Sciatic nerve (tissue), 2 donors: Measurements from ENCODE around the gene SLC23A2. TPM values are rescaled to one million over a fixed set of nuclear protein-coding genes. Genes with fewer than 3 reads are reported as not detected.

Experiments used
- ATAC-seq: fragments of 200-7000 bp; cut with Tn5 transposase; one replicate; pipeline ENCODE4 v1.9.1; 2020; ENCODE audit warnings: mild to moderate bottlenecking, moderate library complexity
- DNase-seq: peaks from one replicate; pipeline ENCODE4 v3.0.0-alpha.2; 2020; ENCODE audit warnings: low spot score
- intact Hi-C: fragments of 100-400 bp; cut with DNase I; formaldehyde crosslinking; loops from one replicate; pipeline ENCODE4 v1.14.2; 2022
- total RNA-seq: library from RNA; stranded (reverse); fragmentation: NEBNext Ultra II Directional; extraction: Animal tissue kit (Norgen Biotek cat#: 25700); gene quantifications from one replicate; pipeline ENCODE4 v1.2.1, GENCODE V29; 2021
- donor health status: DM: no; HTN: no; CAD: no.
- donor health status: DM: no; HTN: no; CAD: no.

SLC23A2 gene
- total RNA-seq, 1 donor from 2014 or later = 75.9 TPM

- intact Hi-C loops = loop anchor here (5.0 kb wide), 1 partner anchor 223 kb away; no protein-coding TSS in a partner anchor
- ATAC-seq (peak; percentile 75), DNase-seq (no peak)
Measured at GRCh38 chr20:4813863-4814695, 187.2 kb downstream of the SLC23A2 start.

DNA sequence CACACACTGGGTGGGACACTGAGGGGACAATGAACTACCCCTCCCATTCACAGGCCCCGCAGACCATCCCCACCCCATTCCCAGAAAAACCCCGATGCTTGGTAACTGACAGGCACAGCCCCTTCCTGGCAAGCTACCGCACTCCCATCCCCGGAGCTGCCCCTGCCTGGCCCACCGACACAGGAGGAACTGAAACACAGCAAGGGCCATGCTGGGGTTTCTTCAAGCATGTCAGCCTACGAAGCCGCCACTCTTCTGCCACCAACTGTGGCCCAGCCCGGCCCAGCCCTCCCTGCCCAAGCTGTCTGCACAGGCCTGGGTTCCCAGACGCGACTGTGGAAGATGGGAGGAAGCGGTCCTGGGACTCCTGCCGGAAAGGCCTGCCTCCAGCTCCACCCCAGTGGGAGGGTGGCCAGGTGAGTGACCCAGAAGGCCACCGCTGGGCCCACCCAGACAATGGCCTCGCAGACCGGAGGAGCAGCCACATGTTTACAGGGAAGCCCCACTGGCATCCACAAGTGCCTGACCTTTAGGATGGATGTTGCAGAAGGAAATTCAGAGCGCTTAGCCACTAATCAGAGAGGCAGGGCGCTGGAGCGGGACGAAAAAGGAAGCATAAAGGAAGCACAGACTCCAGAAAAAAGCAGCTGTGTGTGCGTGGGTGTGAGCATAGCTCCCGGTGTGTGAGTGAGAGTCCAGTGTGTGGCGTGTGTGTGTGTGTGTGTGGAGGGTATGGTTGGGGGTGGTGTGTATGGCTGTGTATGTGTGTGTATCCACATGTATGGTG is 188.0 kb downstream of the SLC23A2 start:
- intact Hi-C loops = loop anchor here (5.0 kb wide), 1 partner anchor 224 kb away; no protein-coding TSS in a partner anchor
- peak; percentile 69 for DNase-seq
- peak; percentile 42 for ATAC-seq

GRCh38 chr20:4812641-4813075 is 188.7 kb downstream of the SLC23A2 start:
- intact Hi-C loops = loop anchor here (5.0 kb wide), 1 partner anchor 225 kb away; no protein-coding TSS in a partner anchor

GRCh38 chr20:4812216-4812615 is 189.1 kb downstream of the SLC23A2 start:
- ATAC-seq = no peak

More at GRCh38 chr20:4812641-4813075, 188.7 kb downstream of the SLC23A2 start:
- DNase-seq (no peak), ATAC-seq (no peak)

GRCh38 chr20:4811661-4812181 is 189.6 kb downstream of the SLC23A2 start:
- peak; percentile 75 for DNase-seq
- intact Hi-C loops = loop anchor here (5.0 kb wide), 1 partner anchor 226 kb away; no protein-coding TSS in a partner anchor
- peak; percentile 35 for ATAC-seq

More at GRCh38 chr20:4812216-4812615, 189.1 kb downstream of the SLC23A2 start:
- intact Hi-C loops = loop anchor here (5.0 kb wide), 1 partner anchor 225 kb away; no protein-coding TSS in a partner anchor
- no peak for DNase-seq

DNA sequence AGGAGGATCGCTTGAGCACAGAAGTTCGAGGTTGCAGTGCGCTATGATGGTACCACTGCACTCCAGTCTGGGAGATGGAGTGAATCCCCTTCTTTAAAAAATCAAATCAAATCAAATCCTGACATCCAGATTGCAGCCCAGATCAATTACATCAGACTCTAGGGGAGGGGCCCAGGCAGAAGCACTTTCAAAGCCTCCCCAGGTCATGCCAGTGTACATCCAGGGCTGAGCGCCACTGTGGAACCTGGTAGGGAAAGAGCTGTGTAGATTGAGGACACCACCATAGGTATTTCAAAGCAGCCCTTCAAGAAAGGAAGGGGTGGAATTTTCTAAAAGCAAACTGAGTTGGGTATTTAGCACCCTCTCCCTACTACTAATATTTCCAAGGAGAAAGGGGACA is 190.1 kb downstream of the SLC23A2 start:
- DNase-seq (no peak), ATAC-seq (no peak)
- intact Hi-C loops = loop anchor here (5.0 kb wide), 1 partner anchor 226 kb away; no protein-coding TSS in a partner anchor

GRCh38 chr20:4810426-4811019 is 190.8 kb downstream of the SLC23A2 start:
- intact Hi-C loops = loop anchor here (5.0 kb wide), 1 partner anchor 227 kb away; no protein-coding TSS in a partner anchor
- ATAC-seq = no peak
- DNase-seq = no peak

DNA sequence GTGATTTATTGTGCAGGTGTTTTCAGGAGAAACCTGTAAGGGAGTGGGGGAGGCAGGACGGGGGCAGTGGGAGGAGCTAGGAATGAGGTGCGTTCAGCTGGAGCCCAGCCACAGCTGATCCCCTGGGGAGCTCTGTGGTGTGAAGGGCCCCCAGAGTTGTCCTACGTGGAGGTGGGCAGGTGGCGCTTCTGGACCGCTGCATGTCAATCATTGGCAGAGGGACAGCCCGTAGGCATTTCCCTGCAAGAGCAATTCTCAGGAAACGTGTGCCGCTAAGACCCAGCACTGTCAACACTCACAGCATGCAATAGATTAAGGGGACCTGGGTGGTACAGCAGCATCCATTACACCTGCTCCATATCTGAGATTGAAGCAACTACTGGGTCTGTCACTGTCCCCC is 191.6 kb downstream of the SLC23A2 start:
- ATAC-seq = no peak
- intact Hi-C loops = loop anchor here (5.0 kb wide), 1 partner anchor 228 kb away; no protein-coding TSS in a partner anchor
- no peak for DNase-seq

GRCh38 chr20:4808872-4809271 is 192.4 kb downstream of the SLC23A2 start:
- ATAC-seq (no peak), DNase-seq (no peak)
- intact Hi-C loops = no loop called here

DNA sequence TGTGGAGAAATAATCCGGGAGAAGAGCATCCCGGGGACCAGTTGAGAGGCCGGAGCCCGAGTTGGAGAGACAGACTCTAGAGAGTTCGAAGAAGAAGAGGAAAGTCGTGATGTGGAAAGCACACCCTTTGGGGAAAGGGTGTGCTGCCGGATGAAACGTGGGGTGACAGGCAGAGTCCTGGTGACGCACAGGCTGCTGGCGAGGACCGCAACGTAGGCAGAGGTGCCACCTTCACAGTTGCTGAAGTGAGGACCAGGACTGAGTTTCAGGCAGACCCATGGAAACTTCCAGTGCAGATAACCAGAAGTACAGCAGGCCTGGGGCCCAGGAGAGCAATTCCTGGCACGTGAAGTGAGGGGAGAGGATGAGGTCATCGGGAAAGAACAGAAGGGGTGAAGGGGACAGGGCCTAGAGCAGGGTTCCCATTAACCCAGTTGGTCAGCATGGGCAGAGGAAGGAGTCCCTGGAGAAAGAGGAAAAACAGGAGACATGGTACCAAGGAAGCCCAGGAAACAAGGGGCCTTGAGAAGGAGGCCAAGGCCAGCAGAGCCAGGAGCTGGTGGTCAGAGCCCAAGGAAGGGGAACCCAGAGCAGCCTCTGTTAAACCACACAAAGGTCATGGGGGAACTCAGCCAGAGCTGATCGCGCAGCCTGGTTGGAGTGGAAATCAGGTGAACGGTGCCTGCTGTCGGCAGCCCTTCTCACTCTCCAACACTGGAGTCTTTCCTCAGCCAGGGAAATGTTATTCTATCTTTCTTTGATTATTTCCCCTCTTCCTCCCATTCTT is 195.5 kb downstream of the SLC23A2 start:
- ATAC-seq (peak; percentile 48), DNase-seq (no peak)
- intact Hi-C loops = no loop called here

DNA sequence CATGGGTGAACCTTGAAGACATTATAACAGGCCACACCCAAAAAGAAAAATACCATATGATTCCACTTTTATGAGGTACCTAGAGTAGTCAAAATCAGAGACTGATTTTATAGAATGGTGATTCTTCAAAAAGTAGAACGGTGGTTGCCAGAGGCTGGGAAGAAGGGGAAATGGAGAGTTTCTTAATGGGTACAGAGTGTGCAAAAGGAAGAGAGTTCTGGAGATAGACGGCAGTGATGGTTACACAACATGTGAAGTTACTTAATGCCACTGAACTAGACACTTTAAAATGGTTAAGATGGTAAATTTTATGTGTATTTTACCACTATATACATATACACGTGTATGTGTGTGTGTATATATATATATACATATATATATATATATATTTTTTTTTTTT is 198.8 kb downstream of the SLC23A2 start:
- ATAC-seq = no peak
- DNase-seq = no peak
- intact Hi-C loops = no loop called here

Other genes with a start within 250 kb of the SLC23A2 start
- 36.6 TPM for gene RASSF2, start 177.9 kb downstream of the SLC23A2 start, total RNA-seq
- gene TMEM230, start 111.6 kb upstream of the SLC23A2 start, total RNA-seq = 85.5 TPM
- 22.3 TPM for gene PCNA, start 118.4 kb upstream of the SLC23A2 start, total RNA-seq
- 62.7 TPM for gene CDS2, start 125.5 kb upstream of the SLC23A2 start, total RNA-seq